ENCODE data around the gene TNFRSF1B. TPM values are rescaled to one million over a fixed set of nuclear protein-coding genes. Genes with fewer than 3 reads are reported as not detected.

Gene TNFRSF1B
- total RNA-seq, 1 experiment from 2014 or later: 3.5 TPM

DNA sequence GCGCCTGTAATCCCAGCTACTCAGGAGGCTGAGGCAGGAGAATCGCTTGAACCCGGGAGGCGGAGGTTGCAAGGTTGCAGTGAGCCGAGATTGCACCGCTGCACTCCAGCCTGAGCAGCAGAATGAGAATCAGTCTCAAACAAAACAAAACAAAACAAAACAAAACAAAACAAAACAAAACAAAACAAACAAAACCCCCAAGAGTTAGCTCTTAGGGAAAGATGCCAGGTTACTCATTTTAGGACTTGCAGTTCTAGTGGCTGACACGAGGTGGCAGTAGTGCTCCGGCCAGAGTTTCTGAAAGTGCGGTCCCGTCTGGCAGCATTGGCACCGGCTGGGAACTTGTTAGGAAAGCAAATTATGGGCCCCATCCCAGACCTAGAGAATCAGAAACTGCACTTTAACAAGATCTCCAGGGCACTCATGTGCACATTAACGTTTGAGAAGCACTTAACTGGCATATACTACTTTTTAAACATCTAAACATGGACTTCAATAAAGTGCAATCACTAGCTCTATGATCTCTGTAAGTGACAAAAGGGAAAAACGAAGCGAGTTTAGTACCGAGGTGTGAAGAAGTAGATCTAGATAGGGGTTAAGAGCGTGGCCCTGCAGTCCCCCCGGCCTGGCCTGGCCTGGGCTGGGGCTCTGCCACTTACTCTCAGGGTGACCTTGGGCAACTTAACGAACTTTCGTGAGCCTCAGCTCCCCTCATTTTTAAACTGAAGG is 41.9 kb upstream of the TNFRSF1B start:
- Mint-ChIP-seq H3K36me3 (ENCODE audit: insufficient read depth, unreplicated experiment) (no peaks in the 10 kb centered on the region), H3K4me1 (ENCODE audit: low read depth, unreplicated experiment) (no peaks in the 10 kb centered on the region), H3K27me3 (ENCODE audit: insufficient read depth, unreplicated experiment) (peaks cover 6% of the 10 kb centered on the region), H3K9me3 (ENCODE audit: unreplicated experiment) (no peaks in the 10 kb centered on the region), H3K4me3 (ENCODE audit: unreplicated experiment) (no peak overlapping the region), H3K27ac (ENCODE audit: unreplicated experiment) (no peak overlapping the region)
- TF ChIP-seq CTCF (IDR thresholded peaks at IDR 0.05; ENCODE audit: insufficient read depth in 1 of 2, low read depth in 1 of 2, low read length in 1 of 2, severe bottlenecking in 1 of 2, unreplicated experiment in 1 of 2): peak; percentile 88 to 93
- ChIA-PET CTCF (interaction anchor here (0.6 to 2.4 kb wide), 18 partner anchors 10 to 185 kb away, joined by 3 to 29 read pairs (median 3); no protein-coding TSS in a partner anchor), POLR2A (interaction anchor here (0.6 kb wide), 1 partner anchor 44 kb away, joined by 4 read pairs; no protein-coding TSS in a partner anchor)
- Histone ChIP-seq H3K9me3 (no peaks in the 10 kb centered on the region), H3K27me3 (replicated peaks; ENCODE audit: control insufficient read depth, insufficient read depth, low read length) (no peaks in the 10 kb centered on the region), H3K4me3 (ENCODE audit: low read depth, low read length) (no peak overlapping the region), H3K36me3 (ENCODE audit: control insufficient read depth, insufficient read depth, low read length) (no peaks in the 10 kb centered on the region), H3K4me1 (no peaks in the 10 kb centered on the region)
- BruUV-seq (replicated peaks): no TSS peak
- DNase-seq: peak; percentile 56 to 78
- intact Hi-C loops (cut with micrococcal nuclease; ENCODE audit: unreplicated experiment): loop anchor here (1.0 kb wide), 1 partner anchor 84 kb away; no protein-coding TSS in a partner anchor

- Histone ChIP-seq H3K27me3 (replicated peaks; ENCODE audit: control insufficient read depth, insufficient read depth, low read length) (no peaks in the 10 kb centered on the region), H3K9me3 (no peaks in the 10 kb centered on the region), H3K36me3 (ENCODE audit: control insufficient read depth, insufficient read depth, low read length) (no peaks in the 10 kb centered on the region), H3K4me1 (peaks cover 3% of the 10 kb centered on the region; the same call in 1 of the 2 replicates), H3K4me3 (ENCODE audit: low read depth, low read length) (no peak overlapping the region)
- H3K36me3 Mint-ChIP-seq (ENCODE audit: insufficient read depth, unreplicated experiment): no peaks in the 10 kb centered on the region
- peaks cover 3% of the 10 kb centered on the region for H3K27me3 Mint-ChIP-seq (ENCODE audit: insufficient read depth, unreplicated experiment)
- CTCF ChIA-PET: interaction anchor here (0.7 to 2.4 kb wide), 8 partner anchors 40 to 119 kb away, joined by 3 to 29 read pairs (median 6); no protein-coding TSS in a partner anchor
- H3K9me3 Mint-ChIP-seq (ENCODE audit: unreplicated experiment): no peaks in the 10 kb centered on the region
- no peaks in the 10 kb centered on the region for H3K4me1 Mint-ChIP-seq (ENCODE audit: low read depth, unreplicated experiment)
- no peak overlapping the region for H3K4me3 Mint-ChIP-seq (ENCODE audit: unreplicated experiment)
- intact Hi-C loops (cut with micrococcal nuclease; ENCODE audit: unreplicated experiment): loop anchor here (1.0 kb wide), 1 partner anchor 84 kb away; no protein-coding TSS in a partner anchor
- no peak for TF ChIP-seq CTCF (IDR thresholded peaks at IDR 0.05; ENCODE audit: insufficient read depth in 1 of 2, low read depth in 1 of 2, low read length in 1 of 2, severe bottlenecking in 1 of 2, unreplicated experiment in 1 of 2)
- no peak overlapping the region for H3K27ac Mint-ChIP-seq (ENCODE audit: unreplicated experiment)
- BruUV-seq (replicated peaks): no TSS peak
- no peak for DNase-seq
- POLR2A ChIA-PET: interaction anchor here (0.6 kb wide), 1 partner anchor 43 kb away, joined by 4 read pairs; no protein-coding TSS in a partner anchor
Measured at GRCh38 chr1:12125422-12126355, 41.1 kb upstream of the TNFRSF1B start.

DNA sequence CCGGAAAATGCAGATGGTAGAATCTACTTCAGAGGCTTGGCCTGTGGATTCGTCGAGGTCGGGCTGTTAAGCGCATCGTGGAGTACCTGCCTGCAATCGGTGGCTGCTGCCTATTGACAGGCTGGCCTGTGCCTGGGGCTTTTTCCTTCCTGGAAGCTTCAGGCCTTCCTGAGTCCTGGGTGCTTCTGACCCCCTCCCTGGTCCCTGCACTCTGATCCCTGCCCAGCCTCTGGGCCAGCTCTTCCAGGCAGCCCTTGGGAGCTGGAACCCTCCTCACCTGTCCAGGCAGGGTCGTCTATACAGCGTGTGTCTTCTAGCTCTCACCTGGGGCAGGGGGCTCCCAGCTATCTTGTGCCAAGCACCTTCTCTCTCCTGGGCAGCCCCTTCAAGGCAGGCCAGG is 40.0 kb upstream of the TNFRSF1B start:
- H3K27me3 Mint-ChIP-seq (ENCODE audit: insufficient read depth, unreplicated experiment): peaks cover under 1% of the 10 kb centered on the region
- H3K36me3 Mint-ChIP-seq (ENCODE audit: insufficient read depth, unreplicated experiment): no peaks in the 10 kb centered on the region

More for the DNA sequence above, 40.0 kb upstream of the TNFRSF1B start:
- CTCF ChIA-PET: interaction anchor here (1.0 kb wide), 1 partner anchor 78 kb away, joined by 3 read pairs; no protein-coding TSS in a partner anchor
- Histone ChIP-seq H3K9me3 (no peaks in the 10 kb centered on the region), H3K27me3 (replicated peaks; ENCODE audit: control insufficient read depth, insufficient read depth, low read length) (no peaks in the 10 kb centered on the region), H3K4me3 (ENCODE audit: low read depth, low read length) (no peak overlapping the region), H3K4me1 (peaks cover 3% of the 10 kb centered on the region; the same call in 1 of the 2 replicates), H3K36me3 (ENCODE audit: control insufficient read depth, insufficient read depth, low read length) (no peaks in the 10 kb centered on the region)
- no peak overlapping the region for H3K4me3 Mint-ChIP-seq (ENCODE audit: unreplicated experiment)
- no peak for DNase-seq
- no TSS peak for BruUV-seq (replicated peaks)
- H3K27ac Mint-ChIP-seq (ENCODE audit: unreplicated experiment): no peak overlapping the region
- H3K4me1 Mint-ChIP-seq (ENCODE audit: low read depth, unreplicated experiment): no peaks in the 10 kb centered on the region
- H3K9me3 Mint-ChIP-seq (ENCODE audit: unreplicated experiment): no peaks in the 10 kb centered on the region
- no peak for TF ChIP-seq CTCF (IDR thresholded peaks at IDR 0.05; ENCODE audit: insufficient read depth in 1 of 2, low read depth in 1 of 2, low read length in 1 of 2, severe bottlenecking in 1 of 2, unreplicated experiment in 1 of 2)
- POLR2A ChIA-PET: interaction anchor here (0.5 kb wide), 1 partner anchor 21 kb away, joined by 3 read pairs; no protein-coding TSS in a partner anchor
- intact Hi-C loops (cut with micrococcal nuclease; ENCODE audit: unreplicated experiment): no loop called here

All from Caco-2 (cell line).